Right forelimb (tissue), 1 donor: Measurements from ENCODE around the gene TNN.

ENCODE experiments used
- DNase-seq: peaks from one replicate; pipeline ENCODE4 v3.0.0-alpha.2; 2018

The TNN gene

DNA sequence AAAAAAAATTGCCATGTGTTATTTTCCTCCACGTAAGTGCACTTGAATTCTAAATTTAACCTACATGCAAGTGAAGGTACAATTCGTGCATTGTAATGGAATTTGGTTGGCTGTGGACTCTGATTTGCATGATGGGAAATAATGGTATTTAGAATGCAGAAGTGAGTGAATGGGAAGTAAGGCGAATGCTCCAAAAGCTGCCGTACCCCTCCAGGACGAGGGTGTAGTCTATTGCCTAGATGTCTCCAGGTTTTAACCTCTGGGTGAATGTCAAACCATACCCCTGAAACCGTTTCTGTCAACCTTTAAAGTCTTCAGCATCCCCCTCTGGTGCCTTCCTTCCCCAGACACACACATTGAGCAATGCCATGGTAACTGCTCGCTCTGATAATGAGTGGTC lies 80.4 kb downstream of the TNN start:
- no peak for DNase-seq

DNA sequence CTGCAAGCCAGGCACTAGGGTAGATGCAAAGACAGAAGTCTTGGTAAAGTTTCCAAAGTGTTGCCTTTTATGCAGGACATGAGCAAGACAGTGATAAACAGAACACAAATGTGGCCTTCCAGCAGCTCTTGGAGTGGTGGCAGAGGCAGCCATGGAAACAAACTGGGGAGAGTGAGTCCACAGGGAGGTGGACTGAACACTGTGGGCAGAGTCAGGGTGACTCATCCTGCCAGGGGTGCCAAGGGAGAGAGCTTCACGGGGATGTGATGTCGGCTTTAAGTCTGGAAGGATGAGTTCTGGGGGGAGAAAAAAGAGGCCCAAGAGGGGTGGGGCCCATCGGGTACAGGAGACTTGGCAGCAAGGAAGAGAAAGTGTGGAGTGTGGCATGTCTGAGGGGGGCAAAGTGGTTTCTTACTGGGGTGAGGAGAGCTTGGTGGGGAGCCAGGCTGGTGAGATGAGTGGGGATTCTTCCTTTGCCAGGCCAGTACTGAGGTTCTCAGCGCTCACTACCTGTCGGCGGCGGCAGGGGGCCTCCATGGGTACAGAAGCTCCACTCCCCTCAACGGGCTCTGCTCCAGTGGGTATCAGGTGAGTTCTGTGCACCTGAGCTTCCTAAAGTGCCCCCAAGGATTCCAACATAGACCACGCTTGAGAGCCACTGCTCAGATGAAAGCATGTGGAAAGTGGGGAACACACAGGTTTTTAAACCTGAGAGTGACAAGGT lies 83.1 kb downstream of the TNN start:
- DNase-seq: no peak

DNA sequence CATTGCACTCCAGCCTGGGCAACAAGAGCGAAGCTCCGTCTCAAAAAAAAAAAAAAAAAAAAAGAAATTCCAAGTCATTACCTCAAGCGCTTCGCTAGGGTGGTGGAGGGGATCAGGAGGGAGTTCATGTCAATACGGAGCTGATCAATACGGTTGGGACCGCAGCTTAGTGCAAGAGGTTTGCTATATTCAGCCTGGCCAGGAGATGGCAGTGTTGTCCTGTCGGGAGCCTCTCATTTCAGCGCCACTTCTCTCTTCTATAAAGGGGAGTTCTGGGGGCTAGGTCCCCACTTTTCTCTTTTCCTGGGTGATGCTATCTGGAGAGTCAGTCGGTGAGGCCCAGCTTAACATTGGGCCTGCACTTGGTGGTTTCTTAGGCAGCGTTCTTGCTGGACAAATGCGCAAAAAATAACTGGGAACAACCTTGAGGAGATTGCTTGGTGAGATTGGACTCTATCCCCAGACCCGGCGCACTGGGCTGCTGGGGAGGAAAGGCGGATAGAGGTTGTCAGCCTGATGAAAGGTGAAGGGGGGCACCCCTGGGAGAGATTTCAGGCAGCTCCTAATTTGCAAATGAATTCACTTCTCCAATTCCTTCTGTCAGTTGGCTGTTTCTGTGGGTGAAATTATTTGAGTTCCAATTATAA lies 84.5 kb downstream of the TNN start:
- peak; percentile 77 for DNase-seq

DNA sequence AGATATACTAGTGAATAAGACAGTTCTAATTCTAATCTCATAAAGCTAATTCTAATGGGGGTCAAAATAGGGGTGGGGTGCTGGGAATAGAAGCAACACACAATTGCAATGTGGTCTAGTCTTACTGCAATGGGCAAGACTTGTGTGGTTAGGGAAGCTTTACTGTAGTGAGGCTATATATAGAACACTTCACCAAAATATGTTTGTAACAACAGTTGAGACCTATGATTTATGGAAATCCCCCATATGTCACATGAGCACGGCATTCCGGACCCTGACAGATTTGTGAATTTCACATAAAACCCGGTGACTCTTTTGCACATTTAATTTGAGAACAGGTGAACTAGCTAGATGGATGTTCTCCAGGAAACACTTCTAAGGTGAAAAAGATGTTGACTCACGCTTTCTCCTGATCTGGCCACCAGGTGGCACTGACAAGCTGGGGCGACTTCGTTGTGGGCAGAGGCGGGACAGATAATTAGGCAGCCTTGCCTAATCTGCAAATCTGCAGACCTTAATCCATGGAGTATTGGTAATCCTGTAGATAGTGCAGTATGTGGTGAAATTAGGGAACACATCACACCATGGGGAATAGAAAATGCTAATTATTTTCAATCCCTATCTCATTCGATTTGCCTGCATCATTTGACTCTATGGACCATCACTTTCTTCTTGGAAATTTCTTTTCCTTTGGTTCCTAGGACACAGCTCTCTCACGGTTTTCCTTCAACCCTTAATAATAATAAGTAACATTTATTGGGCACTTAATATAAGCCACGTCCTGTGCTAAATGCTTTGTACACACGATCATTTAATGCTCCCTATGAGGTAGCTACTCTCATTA lies 87.2 kb downstream of the TNN start:
- peak; percentile 70 for DNase-seq

DNA sequence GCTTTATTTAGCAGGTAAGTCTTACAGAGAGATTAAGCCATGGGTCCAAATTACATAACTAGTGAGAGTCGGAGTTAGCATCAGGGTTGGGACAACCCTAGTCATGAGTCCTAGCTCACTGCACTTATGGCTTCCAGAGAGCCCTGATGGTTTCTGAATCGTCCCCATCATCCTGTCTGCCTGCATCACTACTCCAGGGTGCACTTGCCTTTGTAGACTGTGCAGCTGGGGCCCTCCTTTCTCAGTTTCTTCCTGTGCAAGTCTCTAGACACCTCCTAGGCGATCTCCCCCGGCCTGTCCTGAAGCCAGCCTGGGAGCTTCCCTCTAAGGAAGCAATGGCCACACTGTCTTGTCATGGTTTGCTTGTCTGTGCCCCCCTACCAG lies 87.8 kb downstream of the TNN start:
- no peak for DNase-seq

DNA sequence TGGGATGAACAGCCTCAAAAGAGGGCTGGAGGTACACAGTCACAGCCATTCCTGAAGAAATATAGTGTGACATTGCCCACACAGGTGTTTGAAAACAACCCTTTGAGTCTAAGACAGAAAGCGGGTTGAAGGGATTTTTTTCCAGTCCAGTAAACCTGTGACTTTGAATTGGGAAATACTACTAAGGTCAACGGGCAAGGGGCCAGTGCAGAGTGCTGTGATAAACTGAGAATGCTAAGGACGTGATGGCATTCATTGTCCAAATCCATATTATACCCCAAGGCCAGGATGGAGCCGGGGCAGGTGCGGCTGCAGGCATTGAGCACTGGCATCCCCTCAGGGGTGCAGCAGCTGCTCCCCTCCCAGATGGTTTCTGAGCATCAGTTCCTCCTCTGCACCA lies 88.3 kb downstream of the TNN start:
- DNase-seq: no peak

DNA sequence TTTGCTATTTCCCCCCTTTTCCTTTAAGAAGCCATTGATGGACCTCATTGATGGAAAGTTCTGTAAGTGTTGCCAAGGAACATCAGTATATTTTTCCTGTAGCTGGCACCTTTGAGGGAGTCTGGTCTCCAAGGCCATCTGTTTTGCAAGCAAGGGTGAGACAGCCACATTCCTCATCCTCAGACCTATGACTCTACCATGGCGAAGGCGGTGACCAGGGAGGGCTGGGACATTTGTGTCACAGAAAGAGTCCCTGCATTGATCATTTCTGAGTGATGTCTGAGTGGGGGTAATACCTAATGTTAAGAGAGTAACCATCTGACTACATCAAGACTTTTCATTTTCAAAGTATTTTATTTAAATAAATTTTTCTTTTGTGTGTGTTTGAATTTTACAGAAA lies 89.6 kb downstream of the TNN start:
- no peak for DNase-seq

DNA sequence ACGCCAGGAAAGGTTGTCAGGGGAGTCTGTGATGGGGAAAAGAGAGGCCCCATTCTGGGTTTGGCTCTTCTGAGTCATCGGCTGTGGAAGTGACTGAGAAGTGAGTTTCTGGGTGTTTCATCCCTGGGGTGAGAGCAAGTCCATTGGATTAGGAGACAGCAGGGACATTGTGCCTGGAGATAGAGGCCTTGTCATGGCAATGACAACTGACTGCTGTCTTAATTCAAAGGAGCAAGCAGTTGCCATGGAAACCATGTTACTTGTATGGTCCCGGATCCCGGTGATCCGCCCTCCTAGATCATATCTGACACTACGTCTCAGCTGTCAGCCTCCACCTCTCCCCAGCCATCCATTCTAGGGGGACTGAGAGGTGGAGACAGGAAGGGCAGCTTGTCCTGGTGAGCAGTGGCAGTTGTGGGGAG lies 90.5 kb downstream of the TNN start:
- no peak for DNase-seq

DNA sequence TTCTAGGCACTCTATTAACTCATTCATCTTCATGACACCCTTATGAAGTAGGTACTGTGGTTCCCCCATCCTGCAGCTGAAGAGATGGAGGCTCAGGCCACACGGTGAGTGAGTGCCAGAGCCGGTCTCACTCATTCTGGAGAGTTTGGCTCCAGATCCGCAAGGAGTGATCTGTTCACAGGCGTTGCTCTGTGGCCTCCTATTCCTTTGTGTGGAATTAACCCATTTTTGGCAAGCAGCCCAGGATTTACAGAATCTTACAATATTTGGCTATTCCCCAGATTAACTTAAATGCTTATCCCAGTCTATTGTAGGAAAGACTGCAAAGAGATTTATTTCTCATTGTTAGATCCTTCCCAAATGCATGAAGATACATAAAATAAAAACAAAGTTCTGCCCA lies 95.3 kb downstream of the TNN start:
- peak; percentile 57 for DNase-seq

DNA sequence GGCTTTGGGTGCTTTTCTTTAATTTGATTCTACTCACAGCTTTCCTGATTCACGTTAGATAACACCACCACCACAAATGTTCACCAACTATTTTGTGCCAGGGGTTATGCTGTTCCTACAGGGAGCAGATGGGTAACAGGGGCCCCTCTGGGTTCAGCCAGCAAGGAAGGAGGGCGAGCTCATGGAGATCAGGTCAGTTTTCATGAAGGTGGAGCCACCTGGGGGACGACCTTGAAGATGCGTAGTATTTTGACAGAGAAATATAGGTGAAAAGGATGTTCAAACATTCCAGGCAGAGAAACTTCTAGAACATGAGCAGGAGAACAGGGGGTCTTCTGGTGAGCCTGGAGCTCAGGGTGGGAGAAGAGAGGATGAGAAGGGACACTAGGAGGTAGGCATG lies 96.1 kb downstream of the TNN start:
- DNase-seq: no peak

DNA sequence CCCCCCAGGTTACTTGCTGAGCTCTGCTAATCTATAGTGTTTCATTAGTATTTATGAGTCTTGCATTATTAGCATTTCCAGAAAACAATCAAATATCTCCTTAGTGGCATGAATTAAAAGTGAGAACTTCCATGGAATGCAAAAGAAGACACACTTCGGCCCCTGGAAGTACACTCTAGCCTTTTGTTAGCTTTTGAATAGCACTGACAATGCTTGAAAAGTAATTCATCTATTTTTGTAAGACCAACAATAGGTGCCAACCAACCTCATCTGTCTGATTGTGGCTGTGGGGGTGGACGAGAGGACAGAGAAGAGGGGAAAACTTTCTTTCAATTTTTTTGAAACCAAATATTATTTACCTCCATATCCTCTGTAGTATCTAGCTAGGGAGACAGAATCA lies 97.1 kb downstream of the TNN start:
- no peak for DNase-seq

DNA sequence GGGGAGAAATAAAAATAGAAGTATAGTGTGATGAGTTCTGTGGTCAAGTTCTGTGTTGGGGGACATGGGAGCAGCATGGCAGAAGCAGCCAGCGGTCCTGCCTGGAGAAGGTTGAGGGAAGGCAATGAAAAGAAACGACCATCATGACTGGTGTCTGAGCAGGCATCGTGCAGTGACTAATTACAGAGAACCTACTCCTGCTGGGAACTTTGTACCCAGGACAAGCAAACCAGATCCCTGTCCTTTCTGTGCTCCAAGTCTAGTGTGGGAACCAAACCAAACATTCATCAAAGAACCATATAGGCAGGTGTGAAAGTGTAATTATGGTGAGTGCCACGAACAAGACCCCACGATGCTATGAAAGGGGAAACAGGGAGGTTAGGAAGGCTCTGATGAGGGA lies 99.1 kb downstream of the TNN start:
- no peak for DNase-seq

DNA sequence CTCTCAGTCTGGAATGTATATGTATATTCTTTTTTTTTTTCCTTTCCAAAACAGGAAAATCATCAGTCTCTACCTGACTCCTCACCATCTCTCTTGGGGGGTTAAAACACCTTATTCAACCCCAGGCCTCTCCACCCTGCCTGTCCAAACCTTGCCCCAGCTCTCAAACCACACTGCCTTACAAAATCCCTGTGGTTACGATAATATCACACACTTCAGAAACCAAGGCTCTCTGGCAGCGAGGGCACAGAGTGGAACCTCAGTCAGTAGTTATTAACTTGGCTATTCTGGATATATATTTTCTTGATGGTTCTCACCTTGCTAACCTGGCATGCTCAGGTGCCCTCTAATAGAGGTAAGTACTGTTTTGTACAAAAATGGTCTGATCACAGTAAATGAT lies 100.2 kb downstream of the TNN start:
- DNase-seq: no peak

DNA sequence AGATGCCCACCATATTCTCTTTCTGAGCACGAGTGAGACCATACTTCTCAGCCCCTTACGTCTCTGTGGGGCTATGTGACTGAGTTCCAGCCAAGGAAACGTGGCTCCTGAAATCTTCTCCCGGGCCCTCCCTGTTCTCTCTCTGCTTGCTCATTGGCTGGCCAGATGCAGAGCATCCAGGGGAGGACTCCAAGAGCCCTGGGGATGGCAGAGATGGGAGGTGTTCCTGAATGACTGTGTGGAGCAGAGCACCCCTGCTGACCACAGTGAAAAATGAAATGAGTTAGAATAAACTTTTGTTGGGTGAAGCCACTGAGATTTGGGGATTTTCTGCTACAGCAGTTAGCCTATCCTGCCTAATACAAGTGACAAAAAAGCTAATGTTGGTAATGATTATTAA lies 101.1 kb downstream of the TNN start:
- DNase-seq: no peak

DNA sequence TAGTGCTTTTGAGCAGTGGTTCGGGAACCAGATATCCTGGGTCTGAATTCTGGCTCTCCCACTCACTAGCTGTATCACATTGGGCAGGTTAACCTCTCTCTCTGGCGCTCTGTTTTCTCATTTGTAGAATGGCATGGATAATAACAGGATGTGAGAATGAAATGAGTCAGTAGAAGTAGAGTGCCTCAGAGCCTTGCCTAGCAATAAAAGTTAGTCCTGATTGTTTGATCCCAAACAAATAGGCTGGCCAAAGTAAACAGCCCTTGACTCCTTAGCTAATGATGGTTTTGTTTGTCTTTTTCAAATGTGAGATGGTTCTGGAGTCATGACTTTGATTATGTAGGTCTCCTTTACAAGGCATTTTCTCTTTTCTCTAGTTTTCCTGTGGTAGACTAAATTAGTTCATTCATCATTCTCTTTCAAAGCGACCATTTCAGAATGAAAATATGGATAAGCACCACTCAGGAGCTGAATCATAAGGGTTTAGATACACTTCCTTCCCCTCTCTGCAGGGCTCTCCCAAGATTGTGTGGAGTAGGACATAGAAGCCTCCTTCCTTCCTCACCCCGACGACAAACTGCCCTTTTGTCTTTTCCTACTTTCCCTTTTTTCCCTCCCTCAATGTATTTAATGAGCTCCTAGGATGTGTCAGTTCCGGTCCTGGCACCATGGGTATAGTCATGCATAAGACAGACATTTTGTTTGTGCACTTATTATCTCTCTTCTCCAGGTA lies 101.8 kb downstream of the TNN start:
- DNase-seq: no peak

DNA sequence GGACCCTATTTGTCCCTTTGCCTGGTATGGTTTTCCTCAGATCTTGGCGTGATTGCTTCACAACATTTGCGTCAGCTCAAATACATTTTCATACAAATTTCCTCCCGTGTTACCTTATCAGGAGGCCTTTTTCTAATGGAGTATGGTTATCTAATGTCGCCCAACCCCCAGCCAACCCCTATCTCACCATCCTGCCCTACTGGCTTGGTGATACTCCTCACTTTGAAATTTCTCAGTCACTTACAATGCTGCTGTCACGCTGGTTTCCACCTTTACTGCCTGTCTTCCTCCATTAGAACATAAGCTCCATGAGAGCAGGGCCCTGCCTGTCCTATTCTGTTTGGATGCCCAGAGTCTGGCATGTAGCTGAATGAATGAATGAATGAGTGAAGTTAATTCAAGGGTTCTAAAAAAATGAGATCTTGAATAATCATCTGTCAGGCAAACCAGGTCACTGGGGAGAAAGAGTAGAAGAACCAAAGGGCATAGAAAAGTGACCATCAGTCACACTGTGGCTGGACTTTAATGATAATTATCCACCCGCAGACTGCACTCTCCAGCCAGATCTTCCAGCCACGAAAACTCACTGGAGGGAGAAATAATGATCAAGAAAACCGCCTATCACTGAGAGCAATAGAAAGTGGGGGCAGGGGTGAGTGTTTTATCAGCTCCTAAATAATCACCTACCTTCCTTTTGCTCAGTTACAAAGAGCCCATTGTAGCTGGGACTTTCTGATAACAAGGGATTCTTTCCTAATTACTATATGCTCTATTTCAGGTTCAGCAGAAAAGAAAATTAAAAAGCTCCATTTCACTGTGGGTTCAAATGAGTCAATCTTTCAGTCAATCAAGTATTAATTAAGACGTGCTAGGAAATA lies 103.6 kb downstream of the TNN start:
- DNase-seq: no peak

DNA sequence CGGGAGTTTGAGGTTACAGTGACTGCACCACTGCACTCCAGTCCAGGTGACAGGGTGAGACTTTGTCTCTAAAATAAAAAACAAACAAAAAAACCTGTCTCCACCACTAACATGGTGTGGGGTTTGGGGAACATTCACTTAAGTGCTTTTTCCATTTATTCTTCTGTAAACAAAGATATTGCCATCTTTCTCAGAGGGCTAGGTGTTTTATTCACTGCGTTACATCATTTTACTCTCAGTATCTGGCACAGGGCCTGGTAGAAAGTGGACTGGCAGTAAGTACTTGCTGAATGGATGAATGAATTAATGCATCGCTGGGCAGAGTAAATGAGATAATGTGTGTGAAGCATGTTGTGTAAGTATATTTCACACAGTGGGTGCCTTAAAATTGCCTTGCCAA lies 104.9 kb downstream of the TNN start:
- DNase-seq: no peak

DNA sequence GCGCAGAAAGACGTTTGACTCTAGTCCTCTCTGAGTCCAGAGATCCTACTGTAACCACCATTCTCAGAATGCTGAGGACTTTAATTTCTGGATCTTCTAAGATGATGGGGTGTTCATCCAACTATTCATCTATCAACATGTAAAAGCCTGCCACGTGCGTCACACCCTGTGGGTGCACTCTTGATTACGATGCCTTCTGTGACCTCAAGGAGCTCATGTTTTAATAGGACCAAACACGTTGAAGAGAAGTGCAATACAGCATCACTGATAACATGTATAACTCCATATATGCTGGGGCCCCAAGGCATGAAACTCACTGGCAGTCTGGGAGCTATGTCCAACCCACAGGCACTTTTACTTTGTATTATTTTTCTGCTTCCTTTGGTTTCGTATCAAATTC lies 105.9 kb downstream of the TNN start:
- DNase-seq: no peak

DNA sequence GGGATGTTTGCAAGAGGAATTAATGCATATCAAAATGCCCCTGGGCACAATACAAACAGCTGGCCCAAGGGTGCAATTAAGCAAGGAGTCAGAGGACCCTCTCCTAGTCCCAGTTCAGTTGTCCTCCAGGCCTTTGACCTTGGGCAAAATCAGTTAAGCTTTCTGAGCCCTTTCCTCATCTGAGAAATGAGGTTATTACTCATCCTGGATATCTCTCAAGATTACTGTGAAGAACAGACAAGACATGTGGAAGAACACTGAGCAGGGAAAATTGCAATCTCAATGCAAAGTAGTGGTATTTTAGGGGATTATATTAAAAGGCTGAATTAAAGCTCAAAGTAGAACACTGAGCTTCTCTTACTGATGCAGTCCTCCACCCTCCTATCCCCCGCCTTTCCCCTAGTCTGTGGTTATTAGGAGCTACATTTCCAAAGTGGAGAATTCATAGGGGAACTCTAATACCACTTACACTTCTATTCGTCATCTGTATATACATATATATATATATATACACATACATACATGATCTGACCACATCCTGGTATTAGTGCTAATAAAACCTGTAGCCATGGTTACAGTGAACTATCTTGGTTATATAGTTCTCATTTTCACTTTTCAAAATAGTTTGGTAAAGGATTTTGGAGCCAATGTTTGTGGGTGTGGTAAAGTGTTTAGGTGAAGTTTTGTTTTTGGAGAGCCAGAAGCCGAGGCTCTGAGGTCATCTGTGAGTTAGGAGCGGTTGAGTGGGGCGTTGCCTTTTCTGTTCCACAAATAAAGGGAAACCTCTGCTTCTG lies 106.9 kb downstream of the TNN start:
- no peak for DNase-seq

DNA sequence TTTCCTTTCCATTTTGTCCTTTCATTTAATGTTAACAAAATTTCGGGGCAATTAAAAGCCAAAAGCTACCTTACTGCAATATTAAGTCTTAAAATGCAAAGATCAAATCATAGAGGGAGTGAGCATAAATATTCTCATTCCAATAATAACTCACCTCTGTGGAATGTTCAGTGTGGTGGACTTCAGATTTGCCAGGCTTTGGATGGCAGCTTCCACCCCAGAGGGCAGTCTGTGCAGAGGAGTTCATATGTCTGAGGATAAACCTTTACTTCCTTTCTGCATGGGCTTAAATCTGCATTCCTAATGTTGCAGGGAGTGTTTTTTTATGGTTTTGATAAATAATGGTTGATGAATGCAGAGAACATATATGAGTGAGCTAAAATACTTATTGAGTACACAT lies 108.6 kb downstream of the TNN start:
- no peak for DNase-seq

DNA sequence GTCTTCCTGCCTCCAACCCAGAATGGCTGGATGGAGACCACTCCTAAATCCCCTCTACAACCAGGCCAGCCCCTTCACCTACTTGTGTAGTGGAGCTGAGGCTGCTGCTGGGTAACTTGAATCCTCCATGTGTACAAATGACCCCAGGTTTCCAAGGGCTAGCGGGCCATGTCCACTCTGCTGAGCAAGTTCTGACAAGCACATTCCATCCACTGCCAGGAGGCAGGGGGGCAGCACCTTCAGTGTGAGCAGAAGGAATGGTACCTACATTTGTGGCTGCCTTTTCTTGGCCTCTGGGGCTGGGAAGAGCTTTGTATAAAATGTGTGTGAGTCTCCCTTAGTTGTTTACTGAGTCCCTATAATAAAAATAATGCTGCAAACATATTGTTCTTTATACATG lies 110.4 kb downstream of the TNN start:
- no peak for DNase-seq

DNA sequence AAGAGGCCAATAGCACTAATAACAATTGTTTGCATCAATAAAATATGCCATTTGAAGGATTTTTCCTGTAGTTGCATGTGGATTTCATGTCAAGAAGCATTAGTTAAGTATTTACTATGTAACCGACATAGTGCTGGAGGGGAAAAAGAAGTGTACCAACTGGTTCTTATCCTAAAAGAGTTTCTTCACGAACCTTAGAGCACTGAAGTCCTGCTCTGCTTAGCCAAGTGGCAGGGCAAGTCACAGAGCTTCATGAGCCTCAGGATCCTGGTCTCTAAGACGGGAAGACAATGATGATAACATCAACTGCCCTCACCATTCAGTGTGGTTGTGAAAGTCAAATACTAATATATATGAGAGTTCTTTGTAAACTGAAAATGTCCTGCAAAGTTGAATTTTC lies 110.8 kb downstream of the TNN start:
- DNase-seq: no peak
